HG03442 (cell line): ENCODE results near the gene OR13J1.
"Not testable (repeated sequence)": the region's sequence is repeated elsewhere in the genome, so short reads cannot be mapped to it uniquely, and the experiment has no call there.

ENCODE experiments used
- ATAC-seq: cut with Tn5 transposase; IDR thresholded peaks from one replicate; pipeline ENCODE4 v1.9.1; 2021; ENCODE audit warnings: mild to moderate bottlenecking, moderate library complexity; ENCODE audit not compliant: unreplicated experiment

OR13J1 gene

GRCh38 chr9:35905051-35905781, 35.0 kb upstream of the OR13J1 start:
- ATAC-seq = no peak

GRCh38 chr9:35904338-35904737, 34.1 kb upstream of the OR13J1 start:
- no peak for ATAC-seq

- ATAC-seq = no peak
Measured at GRCh38 chr9:35903049-35903448, 32.8 kb upstream of the OR13J1 start.

GRCh38 chr9:35899021-35899420, 28.8 kb upstream of the OR13J1 start:
- ATAC-seq = no peak

GRCh38 chr9:35898337-35898736, 28.1 kb upstream of the OR13J1 start:
- no peak for ATAC-seq

GRCh38 chr9:35897376-35898099, 27.3 kb upstream of the OR13J1 start:
- not testable (repeated sequence) for ATAC-seq

- no peak for ATAC-seq
Measured at GRCh38 chr9:35896570-35896969, 26.4 kb upstream of the OR13J1 start.

- no peak for ATAC-seq
Measured at GRCh38 chr9:35892051-35892450, 21.9 kb upstream of the OR13J1 start.

GRCh38 chr9:35891646-35892045, 21.4 kb upstream of the OR13J1 start:
- no peak for ATAC-seq

GRCh38 chr9:35884908-35885307, 14.7 kb upstream of the OR13J1 start:
- ATAC-seq = not testable (repeated sequence)

GRCh38 chr9:35882996-35883395, 12.8 kb upstream of the OR13J1 start:
- no peak for ATAC-seq

GRCh38 chr9:35882263-35882848, 12.2 kb upstream of the OR13J1 start:
- ATAC-seq = no peak

GRCh38 chr9:35872505-35872904, 2.3 kb upstream of the OR13J1 start:
- no peak for ATAC-seq

- no peak for ATAC-seq
Measured at GRCh38 chr9:35871545-35871944, 1.3 kb upstream of the OR13J1 start.

GRCh38 chr9:35869621-35870216, 482 bp downstream of the OR13J1 start:
- ATAC-seq = no peak

- ATAC-seq = no peak
Measured at GRCh38 chr9:35868933-35869332, 1.3 kb downstream of the OR13J1 start.

- ATAC-seq = no peak
Measured at GRCh38 chr9:35867538-35867937, 2.7 kb downstream of the OR13J1 start.

- ATAC-seq = no peak
Measured at GRCh38 chr9:35864695-35865255, 5.4 kb downstream of the OR13J1 start.

GRCh38 chr9:35863583-35863982, 6.6 kb downstream of the OR13J1 start:
- no peak for ATAC-seq

- no peak for ATAC-seq
Measured at GRCh38 chr9:35862328-35862727, 7.9 kb downstream of the OR13J1 start.

GRCh38 chr9:35861161-35861897, 8.9 kb downstream of the OR13J1 start:
- no peak for ATAC-seq
